Progenitor cell of endocrine pancreas (in vitro differentiated cells): ENCODE data around the gene ABCD4. TPM values are rescaled to one million over a fixed set of nuclear protein-coding genes. Genes with fewer than 3 reads are reported as not detected.
A peak's percentile ranks its signal among the peaks of the same experiment; 100 is the strongest.

Experiments
- DNase-seq: peaks from one replicate; pipeline ENCODE4 v3.0.0; 2021; ENCODE audit warnings: low spot score; ENCODE audit not compliant: unreplicated experiment
- H3K27ac Mint-ChIP-seq: 2 replicates; pipeline ENCODE4 v1.8.0; 2021; ENCODE audit warnings: mild to moderate bottlenecking, moderate library complexity, mixed read lengths
- H3K27me3 Mint-ChIP-seq: 2 replicates; pipeline ENCODE4 v1.8.0; 2021; ENCODE audit warnings: mixed read lengths
- H3K36me3 Mint-ChIP-seq: 2 replicates; pipeline ENCODE4 v1.8.0; 2022; ENCODE audit warnings: mixed read lengths; ENCODE audit not compliant: insufficient read depth
- H3K4me1 Mint-ChIP-seq: 2 replicates; pipeline ENCODE4 v1.8.0; 2021; ENCODE audit warnings: low read depth, mixed read lengths
- H3K4me3 Mint-ChIP-seq: 2 replicates; pipeline ENCODE4 v1.8.0; 2021; ENCODE audit warnings: low read depth, mild to moderate bottlenecking, moderate library complexity, mixed read lengths
- H3K9me3 Mint-ChIP-seq: 2 replicates; pipeline ENCODE4 v1.8.0; 2021; ENCODE audit warnings: low read depth, mixed read lengths
- total RNA-seq: library from RNA; stranded (reverse); gene quantifications from 2 replicates; pipeline ENCODE4 v1.2.1, GENCODE V29; 2021
- TF ChIP-seq, protein P1 (sequence below): fragments of 200-600 bp; sonication (generic); IDR thresholded peaks from one replicate; pipeline ENCODE4 v1.5.0; 2021; ENCODE audit warnings: antibody characterized with exemption, mild to moderate bottlenecking; ENCODE audit not compliant: unreplicated experiment

ABCD4 gene
- total RNA-seq, 1 donor from 2014 or later, result 158 TPM

DNA sequence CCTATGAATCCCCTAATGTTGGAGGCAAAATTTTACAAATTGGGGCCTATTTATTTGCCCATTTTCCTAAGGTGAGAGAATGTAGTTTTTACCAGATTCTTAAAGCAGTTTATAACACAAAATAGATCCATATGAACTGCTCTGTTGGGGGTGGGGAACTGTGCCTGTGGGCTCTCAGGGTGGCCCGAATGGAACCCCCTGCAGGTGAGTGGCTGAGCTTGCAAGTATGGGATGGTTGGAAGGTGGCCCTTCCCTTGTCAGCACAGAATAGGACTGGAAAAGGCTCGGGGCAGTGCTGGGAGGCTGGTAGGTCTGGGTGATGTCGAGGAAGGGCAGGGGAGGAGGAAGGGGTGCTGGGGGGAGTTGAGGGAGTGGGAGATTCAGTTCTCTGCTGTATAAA, 58.6 kb downstream of the ABCD4 start:
- no peak for DNase-seq
- Mint-ChIP-seq H3K36me3 (no peaks in the 10 kb centered on the region), H3K27me3 (peaks cover 78% of the 10 kb centered on the region), H3K9me3 (no peaks in the 10 kb centered on the region), H3K27ac (no peak overlapping the region), H3K4me3 (no peak overlapping the region), H3K4me1 (peaks cover 8% of the 10 kb centered on the region)
- TF ChIP-seq, protein P1, sequence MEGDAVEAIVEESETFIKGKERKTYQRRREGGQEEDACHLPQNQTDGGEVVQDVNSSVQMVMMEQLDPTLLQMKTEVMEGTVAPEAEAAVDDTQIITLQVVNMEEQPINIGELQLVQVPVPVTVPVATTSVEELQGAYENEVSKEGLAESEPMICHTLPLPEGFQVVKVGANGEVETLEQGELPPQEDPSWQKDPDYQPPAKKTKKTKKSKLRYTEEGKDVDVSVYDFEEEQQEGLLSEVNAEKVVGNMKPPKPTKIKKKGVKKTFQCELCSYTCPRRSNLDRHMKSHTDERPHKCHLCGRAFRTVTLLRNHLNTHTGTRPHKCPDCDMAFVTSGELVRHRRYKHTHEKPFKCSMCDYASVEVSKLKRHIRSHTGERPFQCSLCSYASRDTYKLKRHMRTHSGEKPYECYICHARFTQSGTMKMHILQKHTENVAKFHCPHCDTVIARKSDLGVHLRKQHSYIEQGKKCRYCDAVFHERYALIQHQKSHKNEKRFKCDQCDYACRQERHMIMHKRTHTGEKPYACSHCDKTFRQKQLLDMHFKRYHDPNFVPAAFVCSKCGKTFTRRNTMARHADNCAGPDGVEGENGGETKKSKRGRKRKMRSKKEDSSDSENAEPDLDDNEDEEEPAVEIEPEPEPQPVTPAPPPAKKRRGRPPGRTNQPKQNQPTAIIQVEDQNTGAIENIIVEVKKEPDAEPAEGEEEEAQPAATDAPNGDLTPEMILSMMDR, result peak; percentile 45

DNA sequence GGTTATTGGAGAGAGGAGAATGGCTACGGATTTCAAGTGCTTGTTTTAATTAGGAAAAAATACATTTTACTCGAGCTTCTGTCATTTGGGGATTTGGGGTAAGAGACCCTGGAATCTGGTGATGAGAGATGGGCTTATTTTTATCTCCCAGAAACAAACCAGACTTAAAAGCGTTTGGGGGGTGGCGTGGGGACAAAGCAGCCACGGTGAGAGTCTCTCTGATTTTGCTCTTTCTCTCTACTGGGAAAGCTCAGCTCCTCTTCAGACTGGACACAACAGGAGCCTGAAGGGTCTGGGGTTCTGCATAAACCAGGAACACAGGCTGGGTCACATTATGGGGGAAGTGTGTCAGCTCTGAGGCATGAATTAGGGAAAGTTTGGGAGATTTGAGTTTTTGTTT, 59.7 kb downstream of the ABCD4 start:
- TF ChIP-seq, protein P1, result no peak
- no peaks in the 10 kb centered on the region for H3K36me3 Mint-ChIP-seq
- no peaks in the 10 kb centered on the region for H3K9me3 Mint-ChIP-seq
- no peak for DNase-seq
- no peak overlapping the region for H3K27ac Mint-ChIP-seq
- peaks cover 8% of the 10 kb centered on the region for H3K4me1 Mint-ChIP-seq
- no peak overlapping the region for H3K4me3 Mint-ChIP-seq
- peaks cover 89% of the 10 kb centered on the region for H3K27me3 Mint-ChIP-seq

DNA sequence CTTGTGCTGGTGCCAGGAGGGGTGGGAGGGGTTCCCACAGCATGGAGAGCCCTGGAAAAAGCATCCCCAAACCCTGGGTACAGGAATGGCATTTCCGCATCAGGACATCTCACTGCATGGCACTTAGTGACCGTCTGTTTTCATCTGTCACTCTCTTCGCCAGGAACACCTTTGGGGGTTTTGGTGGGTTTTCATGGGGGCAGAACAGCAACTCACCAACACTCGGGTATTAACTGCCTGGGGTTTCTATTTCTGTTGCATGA, 60.0 kb downstream of the ABCD4 start:
- no peak overlapping the region for H3K4me3 Mint-ChIP-seq
- H3K9me3 Mint-ChIP-seq, result no peaks in the 10 kb centered on the region
- H3K27me3 Mint-ChIP-seq, result peaks cover 92% of the 10 kb centered on the region
- H3K27ac Mint-ChIP-seq, result no peak overlapping the region
- TF ChIP-seq, protein P1, result no peak
- DNase-seq, result no peak
- H3K36me3 Mint-ChIP-seq, result no peaks in the 10 kb centered on the region
- H3K4me1 Mint-ChIP-seq, result peaks cover 8% of the 10 kb centered on the region

DNA sequence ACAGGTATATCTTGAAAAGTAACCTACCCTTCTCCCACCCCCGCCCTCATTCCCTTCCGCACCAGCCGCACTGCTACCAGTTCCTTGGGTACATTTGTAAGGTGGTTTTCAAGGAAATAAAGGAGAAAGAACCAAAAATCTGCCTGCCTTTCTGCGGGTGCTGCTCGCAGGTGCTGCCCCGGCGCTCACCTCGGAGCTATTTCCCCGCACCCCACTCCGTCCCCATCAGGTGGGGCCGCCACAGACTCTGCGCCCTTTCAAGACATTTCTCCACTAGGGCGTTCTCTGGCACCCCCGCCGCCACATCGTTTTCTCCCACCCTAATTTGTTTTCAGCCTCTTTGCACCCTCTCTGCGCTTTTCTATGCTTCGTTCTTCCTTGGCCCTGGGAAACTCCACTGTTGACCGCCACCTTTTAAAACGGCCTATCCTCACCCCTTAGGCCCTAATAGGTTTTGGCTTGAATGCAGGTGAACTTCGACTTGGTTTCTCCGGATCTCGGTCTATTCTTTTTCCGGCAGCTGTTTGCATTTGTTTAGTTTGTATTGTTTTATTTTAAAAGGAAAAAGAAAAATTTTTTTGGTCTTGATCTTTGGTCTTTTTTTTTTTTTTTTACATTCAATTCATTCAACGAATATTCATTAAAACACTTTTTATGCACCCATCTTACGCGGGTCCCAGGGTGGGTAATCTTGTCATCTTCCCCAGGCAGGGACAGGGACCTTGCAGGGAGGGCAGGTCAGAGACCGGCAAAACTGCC, 60.5 kb downstream of the ABCD4 start:
- TF ChIP-seq, protein P1, result no peak
- Mint-ChIP-seq H3K4me1 (peaks cover 8% of the 10 kb centered on the region), H3K4me3 (no peak overlapping the region), H3K27me3 (peaks cover 93% of the 10 kb centered on the region), H3K9me3 (no peaks in the 10 kb centered on the region), H3K36me3 (no peaks in the 10 kb centered on the region), H3K27ac (peak overlapping the region; percentile 72)
- DNase-seq, result no peak

DNA sequence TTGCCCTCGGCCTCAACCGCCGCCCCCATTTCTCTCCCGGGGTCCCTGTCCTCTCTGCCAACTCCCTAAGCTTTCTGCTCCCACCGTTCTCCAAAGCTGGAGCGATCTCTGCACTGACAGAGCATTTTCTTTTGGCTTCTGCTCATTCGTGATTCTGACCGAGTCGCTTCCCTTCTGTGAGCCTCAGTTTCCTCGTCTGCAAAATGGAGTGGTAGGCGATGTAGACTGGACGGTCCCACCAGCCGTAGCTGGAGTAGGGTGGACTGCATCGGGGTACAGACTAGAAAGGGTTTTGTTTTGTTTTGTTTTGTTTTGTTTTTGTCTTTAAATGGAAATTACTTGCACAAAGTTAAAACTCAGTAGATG, 61.1 kb downstream of the ABCD4 start:
- peak overlapping the region; percentile 69 for H3K27ac Mint-ChIP-seq

More for the DNA sequence above, 61.1 kb downstream of the ABCD4 start:
- TF ChIP-seq, protein P1, result no peak
- H3K4me3 Mint-ChIP-seq, result peak overlapping the region; percentile 41
- H3K4me1 Mint-ChIP-seq, result peaks cover 7% of the 10 kb centered on the region
- peaks cover 93% of the 10 kb centered on the region for H3K27me3 Mint-ChIP-seq
- H3K36me3 Mint-ChIP-seq, result no peaks in the 10 kb centered on the region
- no peak for DNase-seq
- no peaks in the 10 kb centered on the region for H3K9me3 Mint-ChIP-seq
